Stimulated activated CD4-positive, alpha-beta T cell treated with anti-CD3 and anti-CD28 coated beads, Interleukin-4, amount 100 ng/mL, for 24 hours (primary cell): ENCODE results near the gene SLC16A10.

Source experiments
- DNase-seq: peaks from one replicate; pipeline ENCODE4 v3.0.0-alpha.2; 2020

The SLC16A10 gene

GRCh38 chr6:111265842-111266241 lies 178.5 kb downstream of the SLC16A10 start:
- no peak for DNase-seq

- DNase-seq: no peak
Measured at GRCh38 chr6:111266276-111266675, 179.0 kb downstream of the SLC16A10 start.

- no peak for DNase-seq
Measured at GRCh38 chr6:111267764-111268333, 180.5 kb downstream of the SLC16A10 start.

GRCh38 chr6:111269401-111269970 lies 182.2 kb downstream of the SLC16A10 start:
- no peak for DNase-seq

GRCh38 chr6:111270121-111270520 lies 182.8 kb downstream of the SLC16A10 start:
- no peak for DNase-seq

GRCh38 chr6:111274593-111275217 lies 187.4 kb downstream of the SLC16A10 start:
- DNase-seq: no peak

GRCh38 chr6:111276335-111276734 lies 189.0 kb downstream of the SLC16A10 start:
- no peak for DNase-seq

GRCh38 chr6:111276736-111277135 lies 189.4 kb downstream of the SLC16A10 start:
- no peak for DNase-seq

GRCh38 chr6:111277819-111278218 lies 190.5 kb downstream of the SLC16A10 start:
- DNase-seq: no peak

- DNase-seq: no peak
Measured at GRCh38 chr6:111278731-111279130, 191.4 kb downstream of the SLC16A10 start.

GRCh38 chr6:111280445-111280955 lies 193.2 kb downstream of the SLC16A10 start:
- no peak for DNase-seq
